ENCODE results near the gene KRT15.

Gene KRT15

DNA sequence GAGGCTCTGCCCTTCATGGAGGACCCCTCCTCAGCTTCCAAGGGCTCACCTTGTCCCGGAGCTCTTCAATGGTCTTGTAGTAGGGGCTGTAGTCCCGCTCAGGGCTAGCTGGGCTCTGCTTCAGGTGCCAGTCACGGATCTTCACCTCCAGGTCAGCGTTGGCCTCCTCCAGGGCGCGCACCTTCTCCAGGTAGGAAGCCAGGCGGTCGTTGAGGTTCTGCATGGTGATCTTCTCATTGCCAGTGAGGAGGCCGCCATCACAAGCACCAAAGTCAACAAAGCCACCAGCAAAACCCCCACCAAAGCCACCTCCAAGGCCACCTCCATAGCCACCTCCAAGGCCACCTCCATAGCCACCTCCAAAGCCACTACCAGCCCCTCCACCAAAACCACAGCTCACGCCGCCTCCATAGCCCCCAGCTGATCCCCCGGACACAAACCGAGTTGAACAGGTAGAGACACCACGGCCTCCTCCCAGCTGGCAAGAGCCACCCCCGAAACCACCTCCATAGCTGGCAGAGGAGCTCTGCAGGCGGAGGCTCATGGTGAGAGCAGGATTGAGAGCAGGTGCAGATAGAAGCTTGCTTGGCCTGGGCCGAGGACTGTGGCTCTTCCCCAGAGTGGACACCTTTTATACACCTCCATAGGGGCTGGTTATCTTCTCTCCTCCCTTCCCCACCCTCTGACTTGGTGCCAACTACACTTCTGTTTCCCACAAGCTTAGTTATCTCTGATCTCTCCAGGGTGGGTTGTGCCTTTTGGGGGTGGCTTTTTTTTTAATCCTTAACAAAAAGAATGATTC lies 13.5 kb downstream of the KRT15 start, which contains the start of gene KRT13:
Gene KRT13, minus strand, starts transcription at position 606 of the 802 bp plus-strand sequence. Its CDS starts 62 bp downstream, at position 544.
- no peak within 1 kb of the TSS for H3K4me3 ChIP-seq (ENCODE audit: low read depth, low read length)
- TF ChIP-seq, protein P1, sequence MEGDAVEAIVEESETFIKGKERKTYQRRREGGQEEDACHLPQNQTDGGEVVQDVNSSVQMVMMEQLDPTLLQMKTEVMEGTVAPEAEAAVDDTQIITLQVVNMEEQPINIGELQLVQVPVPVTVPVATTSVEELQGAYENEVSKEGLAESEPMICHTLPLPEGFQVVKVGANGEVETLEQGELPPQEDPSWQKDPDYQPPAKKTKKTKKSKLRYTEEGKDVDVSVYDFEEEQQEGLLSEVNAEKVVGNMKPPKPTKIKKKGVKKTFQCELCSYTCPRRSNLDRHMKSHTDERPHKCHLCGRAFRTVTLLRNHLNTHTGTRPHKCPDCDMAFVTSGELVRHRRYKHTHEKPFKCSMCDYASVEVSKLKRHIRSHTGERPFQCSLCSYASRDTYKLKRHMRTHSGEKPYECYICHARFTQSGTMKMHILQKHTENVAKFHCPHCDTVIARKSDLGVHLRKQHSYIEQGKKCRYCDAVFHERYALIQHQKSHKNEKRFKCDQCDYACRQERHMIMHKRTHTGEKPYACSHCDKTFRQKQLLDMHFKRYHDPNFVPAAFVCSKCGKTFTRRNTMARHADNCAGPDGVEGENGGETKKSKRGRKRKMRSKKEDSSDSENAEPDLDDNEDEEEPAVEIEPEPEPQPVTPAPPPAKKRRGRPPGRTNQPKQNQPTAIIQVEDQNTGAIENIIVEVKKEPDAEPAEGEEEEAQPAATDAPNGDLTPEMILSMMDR (IDR thresholded peaks at IDR 0.05; ENCODE audit: low read depth, low read length, missing control alignments) = no peak
- DNase-seq (ENCODE audit: low read depth) = no peak

DNA sequence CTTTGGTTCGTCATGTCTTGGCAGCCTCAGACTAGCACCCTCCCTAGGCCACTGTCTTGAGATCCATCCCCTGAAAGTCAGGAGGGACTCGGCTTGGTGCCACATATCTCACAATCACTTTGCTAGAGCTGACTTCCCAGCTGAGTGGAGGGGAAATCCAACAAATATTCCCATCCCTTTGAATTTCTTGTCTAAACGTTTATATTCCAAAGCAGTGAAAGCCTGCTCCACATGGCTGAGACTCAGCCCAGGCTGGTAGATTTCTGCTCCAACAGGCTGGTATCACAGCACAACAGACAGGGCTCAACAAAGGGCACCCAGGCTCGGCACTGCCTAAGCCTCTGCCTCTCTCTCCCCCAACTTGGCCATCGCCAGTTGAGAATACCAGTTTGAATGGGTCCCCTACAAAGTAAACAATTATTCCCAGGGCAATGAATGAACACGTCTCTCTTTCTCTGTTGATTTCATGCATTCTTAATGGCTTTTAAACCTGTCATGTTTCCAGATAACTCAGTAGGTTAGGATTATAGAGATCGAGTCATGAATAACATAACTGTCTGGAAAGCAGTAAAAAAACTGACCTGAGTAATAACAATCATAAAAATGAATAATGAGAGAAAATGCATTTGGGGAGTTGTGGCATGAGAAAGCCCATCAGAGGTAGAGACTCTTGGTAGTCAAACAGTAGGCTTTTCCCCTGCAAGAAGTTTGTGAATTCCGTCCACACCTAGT lies 14.3 kb downstream of the KRT15 start:
- no peak for DNase-seq (ENCODE audit: low read depth)
- H3K4me3 ChIP-seq (ENCODE audit: low read depth, low read length) = no peak overlapping the region
- TF ChIP-seq, protein P1 (IDR thresholded peaks at IDR 0.05; ENCODE audit: low read depth, low read length, missing control alignments) = no peak

DNA sequence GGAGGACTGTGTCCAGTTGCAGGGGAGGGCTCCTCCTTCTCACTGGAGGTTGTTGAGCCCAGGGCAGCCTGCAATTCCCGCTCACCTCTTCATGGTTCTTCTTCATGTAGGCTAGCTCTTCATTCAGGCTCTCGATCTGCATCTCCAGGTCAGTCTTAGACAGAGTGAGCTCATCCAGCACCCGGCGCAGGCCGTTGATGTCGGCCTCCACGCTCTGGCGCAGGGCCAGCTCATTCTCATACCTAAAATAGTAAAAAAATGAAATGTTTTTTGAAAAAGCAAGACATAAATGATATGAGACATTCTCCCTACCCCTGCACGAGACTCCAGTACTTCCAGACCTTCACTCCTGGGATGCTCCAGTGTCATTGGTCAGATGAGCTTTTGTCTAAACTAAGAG lies 15.5 kb downstream of the KRT15 start:
- no peak overlapping the region for H3K4me3 ChIP-seq (ENCODE audit: low read depth, low read length)
- DNase-seq (ENCODE audit: low read depth) = no peak
- TF ChIP-seq, protein P1 (IDR thresholded peaks at IDR 0.05; ENCODE audit: low read depth, low read length, missing control alignments) = no peak

DNA sequence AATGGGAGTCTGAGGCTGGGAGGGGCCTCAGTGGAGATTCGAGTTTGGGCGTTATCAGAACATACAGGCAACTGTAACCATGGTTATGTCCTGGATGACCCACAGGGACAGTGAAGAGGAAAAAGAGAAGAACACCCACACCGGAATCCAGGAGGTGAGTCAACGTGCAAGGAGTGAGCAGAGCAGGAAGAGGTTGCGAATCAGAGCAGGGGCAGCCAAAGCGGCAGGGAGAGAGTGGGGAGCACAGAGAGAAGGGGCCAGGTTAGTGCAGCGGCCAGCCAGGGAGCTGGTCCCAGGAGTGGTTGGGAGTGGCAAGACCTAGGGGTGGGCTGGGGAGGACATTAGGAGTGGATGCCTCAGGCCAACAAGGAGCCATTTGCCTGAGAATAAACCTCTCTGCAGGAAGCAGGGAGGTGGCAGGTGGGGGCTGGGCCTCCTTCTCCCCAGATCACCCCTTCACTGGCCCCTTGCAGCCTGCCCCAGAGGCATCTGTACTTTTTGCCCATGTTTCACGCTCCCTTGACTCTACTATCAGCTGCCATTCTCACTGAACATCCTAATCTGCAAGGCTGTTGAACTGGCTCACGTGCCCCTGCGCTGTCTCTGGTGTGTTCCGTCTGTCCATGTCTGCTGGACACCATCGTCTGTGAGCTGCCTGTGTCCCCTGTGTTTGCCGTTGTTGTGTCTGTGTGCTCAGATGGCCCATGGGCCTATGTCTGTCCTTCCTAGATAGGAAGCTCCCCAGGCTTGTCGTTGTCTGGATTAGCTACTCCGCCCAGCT lies 18.4 kb downstream of the KRT15 start:
- TF ChIP-seq, protein P1 (IDR thresholded peaks at IDR 0.05; ENCODE audit: low read depth, low read length, missing control alignments) = no peak
- DNase-seq (ENCODE audit: low read depth) = no peak

DNA sequence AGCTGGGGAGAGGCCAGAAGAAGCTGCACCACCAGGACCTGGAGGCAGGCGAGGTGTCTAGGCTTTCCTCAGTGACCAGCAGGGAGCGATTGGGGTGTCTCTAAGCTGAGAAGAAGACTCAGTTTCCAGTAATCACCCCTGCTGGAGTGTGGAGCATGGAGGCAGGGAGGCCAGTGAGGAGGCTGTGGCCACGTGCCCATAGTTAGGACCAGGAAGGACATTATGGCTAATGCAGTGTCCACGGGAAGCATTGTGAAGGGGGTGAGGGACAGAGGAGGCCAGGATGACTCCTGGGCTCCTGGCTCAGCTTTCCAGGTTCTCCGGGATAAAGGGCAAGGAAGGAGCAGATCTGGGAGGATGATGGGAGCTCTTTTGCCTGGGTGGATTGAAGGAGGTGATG lies 19.0 kb downstream of the KRT15 start:
- no peak overlapping the region for H3K4me3 ChIP-seq (ENCODE audit: low read depth, low read length)
- DNase-seq (ENCODE audit: low read depth) = no peak
- TF ChIP-seq, protein P1 (IDR thresholded peaks at IDR 0.05; ENCODE audit: low read depth, low read length, missing control alignments) = no peak

More for the DNA sequence above, 18.4 kb downstream of the KRT15 start:
- no peak overlapping the region for H3K4me3 ChIP-seq (ENCODE audit: low read depth, low read length)

DNA sequence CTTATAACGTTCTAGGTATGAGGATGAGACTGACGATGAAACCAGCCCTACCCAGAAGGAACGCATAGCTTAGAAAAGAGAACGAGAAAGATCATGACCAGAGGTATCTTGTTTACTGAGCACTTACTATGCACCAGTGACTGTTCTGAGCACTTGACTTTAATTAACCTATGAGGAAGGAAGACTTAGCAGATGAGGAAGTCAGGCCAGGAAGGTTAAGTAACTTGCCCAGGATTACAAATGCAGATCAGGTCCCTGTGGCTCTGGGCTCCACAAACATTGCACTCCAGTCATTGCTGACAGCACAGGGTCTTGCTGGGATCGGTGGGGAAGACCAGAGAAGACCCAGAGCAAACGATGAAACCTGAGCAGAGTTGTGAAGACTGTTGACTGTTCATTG lies 20.4 kb downstream of the KRT15 start:
- DNase-seq (ENCODE audit: low read depth) = no peak
- H3K4me3 ChIP-seq (ENCODE audit: low read depth, low read length) = no peak overlapping the region
- TF ChIP-seq, protein P1 (IDR thresholded peaks at IDR 0.05; ENCODE audit: low read depth, low read length, missing control alignments) = no peak

Data from GM12864 (cell line).